IPS-15b (cell line): Measurements from ENCODE around the gene PRKAR1B.

Experiments used
- H3K27me3 ChIP-seq: one replicate; pipeline ENCODE4 v1.6.1; 2013; ENCODE audit warnings: low read length; ENCODE audit not compliant: control insufficient read depth, insufficient read depth
- H3K36me3 ChIP-seq: one replicate; pipeline ENCODE4 v1.6.1; 2013; ENCODE audit warnings: low read length; ENCODE audit not compliant: control insufficient read depth, insufficient read depth
- H3K4me1 ChIP-seq: one replicate; pipeline ENCODE4 v1.6.1; 2013; ENCODE audit warnings: mild to moderate bottlenecking, low read length; ENCODE audit not compliant: control insufficient read depth, insufficient read depth
- H3K4me3 ChIP-seq: one replicate; pipeline ENCODE4 v1.5.1; 2013; ENCODE audit warnings: low read depth, low read length
- H3K9ac ChIP-seq: one replicate; pipeline ENCODE4 v1.6.1; 2013; ENCODE audit warnings: low read depth, mild to moderate bottlenecking, low read length
- H3K9me3 ChIP-seq: one replicate; pipeline ENCODE4 v1.6.1; 2013; ENCODE audit warnings: mild to moderate bottlenecking, low read length; ENCODE audit not compliant: control insufficient read depth, insufficient read depth

Gene PRKAR1B

DNA sequence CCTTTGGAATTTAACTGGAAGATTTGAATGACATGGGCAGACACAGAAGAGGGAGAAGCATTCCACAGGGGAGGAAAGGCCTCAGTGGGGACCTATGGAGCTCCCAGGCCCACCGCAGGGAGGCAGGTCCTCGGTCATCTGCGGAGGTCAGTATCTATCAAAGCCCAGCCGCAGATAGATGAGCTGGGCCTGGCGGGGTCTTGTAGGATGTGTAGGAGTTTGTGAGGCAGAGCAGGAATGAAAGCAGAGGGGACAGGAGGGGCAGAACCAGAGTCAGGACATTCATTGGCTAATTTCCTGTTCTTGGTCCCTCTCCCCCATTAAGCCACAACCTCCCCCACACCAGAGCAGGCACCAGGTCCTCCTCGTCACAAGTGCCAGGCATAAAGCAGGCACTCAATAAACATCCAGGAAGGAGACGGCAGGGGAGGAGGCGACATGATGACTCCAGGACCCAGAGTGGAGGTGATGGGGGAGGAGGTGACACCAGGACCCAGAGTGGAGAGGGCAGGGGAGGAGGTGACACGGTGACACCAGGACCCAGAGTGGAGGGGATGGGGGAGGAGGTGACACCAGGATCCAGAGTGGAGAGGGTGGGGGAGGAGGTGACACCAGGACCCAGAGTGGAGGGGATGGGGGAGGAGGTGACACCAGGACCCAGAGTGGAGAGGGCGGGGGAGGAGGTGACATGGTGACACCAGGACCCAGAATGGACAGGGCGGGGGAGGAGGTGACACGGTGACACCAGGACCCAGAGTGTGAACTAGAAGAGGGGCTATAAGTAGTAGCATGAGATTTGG lies 123.7 kb downstream of the PRKAR1B start:
- Histone ChIP-seq H3K27me3 (no peaks in the 10 kb centered on the region), H3K9ac (no peak overlapping the region), H3K9me3 (no peaks in the 10 kb centered on the region), H3K36me3 (peaks cover 7% of the 10 kb centered on the region), H3K4me1 (no peaks in the 10 kb centered on the region), H3K4me3 (no peak overlapping the region)

DNA sequence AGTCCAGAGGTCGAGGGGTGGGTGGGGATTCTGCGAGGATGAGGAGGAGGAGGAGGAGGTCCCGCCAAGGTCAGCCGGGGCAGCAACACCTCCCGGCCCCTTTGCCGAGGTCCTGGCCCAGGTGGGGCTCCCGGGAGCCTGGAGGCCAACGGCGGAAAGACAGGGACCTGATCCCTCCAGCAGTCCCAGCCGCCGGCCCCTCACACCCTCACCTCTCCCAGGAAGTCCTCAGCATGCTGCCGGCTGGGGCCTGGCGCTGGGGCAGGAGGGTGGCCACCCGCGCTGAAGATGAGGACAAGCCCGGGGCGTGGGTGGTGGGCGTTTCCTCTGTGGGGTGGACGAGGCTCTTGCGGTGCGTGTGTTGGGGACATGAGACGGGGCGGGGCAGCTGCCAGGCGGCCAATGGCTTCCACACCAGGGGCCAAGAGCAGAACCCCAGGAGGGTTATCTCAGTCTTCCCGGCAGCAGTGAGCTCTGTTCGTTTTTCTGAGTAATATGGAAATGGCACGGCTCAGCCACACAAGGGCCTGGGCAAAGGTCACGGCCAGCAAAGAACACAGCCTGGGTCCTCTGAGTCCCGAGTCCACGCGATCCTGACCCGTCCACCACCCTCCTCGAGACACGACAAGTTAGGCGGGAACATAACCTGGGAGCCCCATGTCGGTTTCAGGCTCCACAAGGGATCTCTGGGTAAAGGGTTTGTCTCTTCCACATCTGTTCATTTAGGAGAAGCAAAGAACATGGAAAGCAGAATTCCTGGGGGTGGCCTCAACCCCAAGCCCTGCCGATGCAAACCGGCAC lies 124.5 kb downstream of the PRKAR1B start:
- H3K27me3 ChIP-seq: no peaks in the 10 kb centered on the region
- H3K9me3 ChIP-seq: no peaks in the 10 kb centered on the region
- no peaks in the 10 kb centered on the region for H3K4me1 ChIP-seq
- H3K36me3 ChIP-seq: peaks cover 7% of the 10 kb centered on the region
- no peak overlapping the region for H3K9ac ChIP-seq
- H3K4me3 ChIP-seq: no peak overlapping the region

DNA sequence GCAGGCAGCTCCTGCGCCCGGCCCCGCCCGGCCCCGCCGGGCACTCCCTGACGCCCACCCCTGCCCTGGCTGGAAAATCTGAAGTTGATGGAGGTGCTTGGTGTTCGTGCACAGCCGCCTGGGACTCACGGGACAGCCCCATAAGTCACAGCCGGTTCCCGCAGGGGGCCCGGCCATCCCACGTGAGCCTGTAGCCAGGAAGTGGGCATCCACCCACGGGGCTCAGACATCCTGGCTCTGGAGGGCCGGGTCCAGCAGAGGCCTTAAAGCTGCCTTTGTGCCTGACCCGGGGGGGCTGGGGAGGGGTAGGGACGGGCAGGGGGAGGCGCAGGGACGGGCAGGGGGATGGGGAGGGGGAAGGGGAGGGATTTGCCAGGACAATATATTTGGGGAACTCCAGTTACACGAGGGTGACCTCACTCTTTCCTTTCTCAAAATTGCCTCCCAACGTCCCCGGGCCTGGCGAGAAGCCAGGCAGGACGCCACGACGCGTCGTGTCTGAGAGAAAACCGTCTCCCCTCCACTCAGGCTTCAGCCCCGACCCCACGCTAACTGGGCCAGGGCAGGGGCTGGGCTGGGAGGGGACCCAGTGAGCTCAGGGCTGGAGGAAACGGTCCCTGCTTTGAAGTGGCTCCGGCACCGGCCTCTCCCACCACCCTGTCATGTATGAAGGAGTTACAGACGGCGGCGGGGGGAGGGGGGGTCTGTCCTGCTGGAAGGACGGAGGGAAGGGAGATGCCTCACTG lies 125.3 kb downstream of the PRKAR1B start:
- no peaks in the 10 kb centered on the region for H3K4me1 ChIP-seq
- H3K9ac ChIP-seq: no peak overlapping the region
- H3K27me3 ChIP-seq: no peaks in the 10 kb centered on the region
- peaks cover 7% of the 10 kb centered on the region for H3K36me3 ChIP-seq
- no peak overlapping the region for H3K4me3 ChIP-seq
- H3K9me3 ChIP-seq: no peaks in the 10 kb centered on the region

GRCh38 chr7:601036-601594 lies 126.0 kb downstream of the PRKAR1B start:
- H3K4me3 ChIP-seq: no peak overlapping the region
- no peaks in the 10 kb centered on the region for H3K27me3 ChIP-seq
- H3K4me1 ChIP-seq: no peaks in the 10 kb centered on the region
- no peak overlapping the region for H3K9ac ChIP-seq
- no peaks in the 10 kb centered on the region for H3K9me3 ChIP-seq
- peaks cover 9% of the 10 kb centered on the region for H3K36me3 ChIP-seq

GRCh38 chr7:600149-601035 lies 126.7 kb downstream of the PRKAR1B start:
- no peak overlapping the region for H3K9ac ChIP-seq
- H3K9me3 ChIP-seq: no peaks in the 10 kb centered on the region
- no peak overlapping the region for H3K4me3 ChIP-seq
- no peaks in the 10 kb centered on the region for H3K4me1 ChIP-seq
- no peaks in the 10 kb centered on the region for H3K27me3 ChIP-seq
- peaks cover 11% of the 10 kb centered on the region for H3K36me3 ChIP-seq

DNA sequence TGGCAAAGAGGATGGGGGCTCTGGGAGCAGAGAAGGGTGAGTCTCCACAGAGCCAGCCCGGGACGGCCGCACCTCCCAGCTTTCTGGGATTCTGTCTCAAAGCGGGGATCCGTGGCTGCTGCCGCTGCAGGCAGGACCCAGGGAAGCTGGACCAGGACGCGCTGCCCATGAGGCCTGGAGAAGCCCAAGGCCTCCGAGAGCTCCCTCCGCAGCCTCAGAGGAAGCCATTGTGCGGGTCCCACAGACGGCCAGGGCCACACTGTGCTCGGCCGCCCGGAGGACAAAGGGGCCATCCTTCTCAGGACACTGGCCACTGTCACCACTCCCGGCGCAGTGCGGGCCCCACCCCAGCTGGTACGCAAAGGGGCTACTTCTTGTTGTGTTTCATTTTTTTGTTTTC lies 128.2 kb downstream of the PRKAR1B start:
- Histone ChIP-seq H3K4me3 (no peak overlapping the region), H3K27me3 (no peaks in the 10 kb centered on the region), H3K36me3 (peaks cover 16% of the 10 kb centered on the region), H3K4me1 (no peaks in the 10 kb centered on the region), H3K9ac (no peak overlapping the region), H3K9me3 (no peaks in the 10 kb centered on the region)

GRCh38 chr7:597348-598178 lies 129.5 kb downstream of the PRKAR1B start:
- no peaks in the 10 kb centered on the region for H3K9me3 ChIP-seq
- no peak overlapping the region for H3K9ac ChIP-seq
- no peaks in the 10 kb centered on the region for H3K4me1 ChIP-seq
- H3K36me3 ChIP-seq: peaks cover 16% of the 10 kb centered on the region
- H3K4me3 ChIP-seq: no peak overlapping the region
- H3K27me3 ChIP-seq: no peaks in the 10 kb centered on the region

DNA sequence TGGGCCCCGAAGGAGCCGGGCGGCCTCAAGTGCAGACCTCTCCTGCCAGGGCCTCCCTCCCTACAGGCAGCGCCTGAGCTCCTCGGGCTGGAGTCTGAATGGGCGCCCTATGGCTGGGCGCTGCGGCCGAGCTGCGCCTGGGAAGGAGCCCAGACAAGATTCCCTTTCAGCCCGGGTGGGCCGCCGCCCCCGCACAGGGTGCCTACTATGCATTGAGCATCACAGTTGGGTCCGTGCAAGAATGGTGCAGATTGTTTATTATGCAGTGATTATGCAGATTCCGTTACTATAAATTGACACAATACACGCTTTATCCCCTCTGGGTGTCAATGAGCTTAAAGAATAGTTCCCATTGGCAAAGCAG lies 130.3 kb downstream of the PRKAR1B start:
- Histone ChIP-seq H3K9me3 (no peaks in the 10 kb centered on the region), H3K36me3 (peaks cover 16% of the 10 kb centered on the region), H3K27me3 (no peaks in the 10 kb centered on the region), H3K4me3 (no peak overlapping the region), H3K4me1 (no peaks in the 10 kb centered on the region), H3K9ac (no peak overlapping the region)

- no peaks in the 10 kb centered on the region for H3K9me3 ChIP-seq
- H3K9ac ChIP-seq: no peak overlapping the region
- H3K27me3 ChIP-seq: no peaks in the 10 kb centered on the region
- H3K4me1 ChIP-seq: no peaks in the 10 kb centered on the region
- H3K36me3 ChIP-seq: peaks cover 16% of the 10 kb centered on the region
- no peak overlapping the region for H3K4me3 ChIP-seq
Measured at GRCh38 chr7:596071-596818, 130.8 kb downstream of the PRKAR1B start.

DNA sequence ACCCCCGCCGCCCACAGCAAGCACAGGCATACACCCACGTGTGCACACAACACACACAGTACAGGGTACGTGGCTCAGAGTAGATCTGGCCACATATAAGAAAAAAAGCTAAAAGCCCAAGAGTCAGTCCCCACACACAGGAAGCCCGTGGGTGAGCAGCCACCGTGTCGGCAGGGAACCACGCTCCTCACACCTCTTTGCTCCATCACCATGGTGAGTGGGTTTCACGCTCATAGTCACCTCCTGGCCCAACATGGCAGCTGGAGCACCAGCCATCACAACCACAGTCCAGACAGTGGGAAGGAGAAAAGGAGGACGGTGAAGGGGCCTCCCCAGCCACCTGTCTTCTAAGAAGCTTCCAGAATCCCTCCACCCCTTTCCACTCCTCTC lies 131.5 kb downstream of the PRKAR1B start:
- H3K4me1 ChIP-seq: no peaks in the 10 kb centered on the region
- H3K27me3 ChIP-seq: no peaks in the 10 kb centered on the region
- no peak overlapping the region for H3K9ac ChIP-seq
- no peak overlapping the region for H3K4me3 ChIP-seq
- no peaks in the 10 kb centered on the region for H3K9me3 ChIP-seq
- H3K36me3 ChIP-seq: peaks cover 16% of the 10 kb centered on the region
